NCI-H69 (cell line): ENCODE data around the gene PTPRN2.
"Not testable (repeated sequence)": the region's sequence is repeated elsewhere in the genome, so short reads cannot be mapped to it uniquely, and the experiment has no call there.

Experiments used
- DNase-seq: peaks from one replicate; lab custom pipeline; 2025; lab: John Stamatoyannopoulos, UW

The PTPRN2 gene

GRCh38 chr7:157793973-157794745 lies 793.5 kb downstream of the PTPRN2 start:
- DNase-seq: no peak

GRCh38 chr7:157793087-157793353 lies 794.6 kb downstream of the PTPRN2 start:
- DNase-seq: peak; percentile 49

GRCh38 chr7:157792241-157793086 lies 795.2 kb downstream of the PTPRN2 start:
- no peak for DNase-seq

- DNase-seq: no peak
Observed at GRCh38 chr7:157791666-157792065, 796.0 kb downstream of the PTPRN2 start.

- DNase-seq: no peak
Observed at GRCh38 chr7:157791261-157791660, 796.4 kb downstream of the PTPRN2 start.

GRCh38 chr7:157789942-157790341 lies 797.7 kb downstream of the PTPRN2 start:
- DNase-seq: no peak

- DNase-seq: no peak
Observed at GRCh38 chr7:157789094-157789493, 798.5 kb downstream of the PTPRN2 start.

- DNase-seq: no peak
Observed at GRCh38 chr7:157788573-157788972, 799.0 kb downstream of the PTPRN2 start.

GRCh38 chr7:157787275-157787701 lies 800.3 kb downstream of the PTPRN2 start:
- DNase-seq: no peak

- DNase-seq: no peak
Observed at GRCh38 chr7:157786375-157787274, 801.0 kb downstream of the PTPRN2 start.

- peak; percentile 14 for DNase-seq
Observed at GRCh38 chr7:157785486-157786186, 802.0 kb downstream of the PTPRN2 start.

GRCh38 chr7:157784979-157785441 lies 802.6 kb downstream of the PTPRN2 start:
- DNase-seq: no peak

- DNase-seq: no peak
Observed at GRCh38 chr7:157784041-157784835, 803.4 kb downstream of the PTPRN2 start.

GRCh38 chr7:157782041-157782440 lies 805.6 kb downstream of the PTPRN2 start:
- no peak for DNase-seq

- DNase-seq: no peak
Observed at GRCh38 chr7:157780721-157781120, 806.9 kb downstream of the PTPRN2 start.

GRCh38 chr7:157780312-157780711 lies 807.3 kb downstream of the PTPRN2 start:
- DNase-seq: no peak

GRCh38 chr7:157779206-157779605 lies 808.4 kb downstream of the PTPRN2 start:
- no peak for DNase-seq

GRCh38 chr7:157777194-157777762 lies 810.3 kb downstream of the PTPRN2 start:
- not testable (repeated sequence) for DNase-seq

GRCh38 chr7:157775560-157776332 lies 811.9 kb downstream of the PTPRN2 start:
- no peak for DNase-seq
